GM12872 (cell line): ENCODE data around the gene MKI67.

ENCODE experiments used
- TF ChIP-seq, protein P1 (sequence below): IDR thresholded peaks from 3 replicates; pipeline ENCODE4 v1.5.1; 2011; ENCODE audit warnings: low read depth, mild to moderate bottlenecking, low read length, moderate library complexity; ENCODE audit not compliant: insufficient read depth

Gene MKI67

GRCh38 chr10:128101901-128102300 lies 24.3 kb downstream of the MKI67 start:
- TF ChIP-seq, protein P1, sequence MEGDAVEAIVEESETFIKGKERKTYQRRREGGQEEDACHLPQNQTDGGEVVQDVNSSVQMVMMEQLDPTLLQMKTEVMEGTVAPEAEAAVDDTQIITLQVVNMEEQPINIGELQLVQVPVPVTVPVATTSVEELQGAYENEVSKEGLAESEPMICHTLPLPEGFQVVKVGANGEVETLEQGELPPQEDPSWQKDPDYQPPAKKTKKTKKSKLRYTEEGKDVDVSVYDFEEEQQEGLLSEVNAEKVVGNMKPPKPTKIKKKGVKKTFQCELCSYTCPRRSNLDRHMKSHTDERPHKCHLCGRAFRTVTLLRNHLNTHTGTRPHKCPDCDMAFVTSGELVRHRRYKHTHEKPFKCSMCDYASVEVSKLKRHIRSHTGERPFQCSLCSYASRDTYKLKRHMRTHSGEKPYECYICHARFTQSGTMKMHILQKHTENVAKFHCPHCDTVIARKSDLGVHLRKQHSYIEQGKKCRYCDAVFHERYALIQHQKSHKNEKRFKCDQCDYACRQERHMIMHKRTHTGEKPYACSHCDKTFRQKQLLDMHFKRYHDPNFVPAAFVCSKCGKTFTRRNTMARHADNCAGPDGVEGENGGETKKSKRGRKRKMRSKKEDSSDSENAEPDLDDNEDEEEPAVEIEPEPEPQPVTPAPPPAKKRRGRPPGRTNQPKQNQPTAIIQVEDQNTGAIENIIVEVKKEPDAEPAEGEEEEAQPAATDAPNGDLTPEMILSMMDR = no peak

DNA sequence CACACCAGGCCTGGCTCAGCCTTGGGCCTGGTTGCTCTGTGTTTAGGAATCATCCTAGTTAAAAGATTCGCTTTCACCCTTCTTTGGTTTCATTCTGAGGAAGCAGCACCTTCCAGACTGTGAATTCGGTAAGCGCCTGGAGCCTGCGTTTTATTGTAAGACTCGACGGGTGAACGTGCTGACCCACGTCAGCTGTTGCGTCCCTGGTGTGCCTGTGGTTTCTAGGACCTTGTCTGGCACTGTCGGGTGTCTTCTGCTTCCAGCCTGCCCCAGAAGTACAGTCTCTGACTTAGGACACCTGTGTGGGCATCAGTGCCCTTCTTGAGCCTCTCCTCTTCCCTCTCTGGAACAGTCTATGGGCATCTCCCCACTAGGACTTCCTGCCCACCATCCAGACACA lies 26.3 kb downstream of the MKI67 start:
- TF ChIP-seq, protein P1 = no peak

GRCh38 chr10:128098631-128099030 lies 27.6 kb downstream of the MKI67 start:
- TF ChIP-seq, protein P1 = no peak

GRCh38 chr10:128097783-128098182 lies 28.4 kb downstream of the MKI67 start:
- TF ChIP-seq, protein P1 = no peak

DNA sequence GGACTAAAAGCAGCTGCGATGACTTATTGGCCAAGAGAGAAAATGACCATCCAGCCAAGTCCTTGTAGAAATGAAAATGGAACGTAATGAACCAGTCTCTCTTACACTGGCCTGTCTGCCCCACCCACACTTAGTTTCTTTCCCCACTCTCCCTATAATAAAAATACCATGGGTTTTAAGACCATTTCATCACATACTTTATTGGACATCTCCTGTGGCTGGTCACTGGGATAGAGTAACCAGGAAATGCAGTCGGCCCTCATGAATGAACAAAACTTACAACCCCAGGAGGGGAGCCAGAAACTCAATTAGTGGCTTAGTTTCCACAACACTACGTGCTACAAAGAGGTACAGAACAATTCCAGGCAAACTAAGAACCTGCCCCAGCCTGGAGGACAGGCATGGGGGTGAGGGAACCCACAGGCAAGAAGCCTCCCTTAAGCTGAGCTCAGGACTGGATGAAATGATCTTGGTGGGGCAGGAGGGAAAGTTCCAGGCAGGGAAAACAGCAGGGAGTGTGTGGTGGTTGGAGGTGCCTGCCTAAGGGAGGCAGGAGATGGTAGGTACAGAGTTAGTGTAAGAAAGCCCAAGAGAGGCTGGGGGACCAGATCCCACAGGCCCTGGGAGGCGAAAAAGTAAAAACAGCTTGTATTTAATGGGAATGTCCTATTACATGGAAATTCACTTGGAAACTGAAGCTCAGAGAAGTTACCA lies 29.6 kb downstream of the MKI67 start:
- TF ChIP-seq, protein P1 = no peak

DNA sequence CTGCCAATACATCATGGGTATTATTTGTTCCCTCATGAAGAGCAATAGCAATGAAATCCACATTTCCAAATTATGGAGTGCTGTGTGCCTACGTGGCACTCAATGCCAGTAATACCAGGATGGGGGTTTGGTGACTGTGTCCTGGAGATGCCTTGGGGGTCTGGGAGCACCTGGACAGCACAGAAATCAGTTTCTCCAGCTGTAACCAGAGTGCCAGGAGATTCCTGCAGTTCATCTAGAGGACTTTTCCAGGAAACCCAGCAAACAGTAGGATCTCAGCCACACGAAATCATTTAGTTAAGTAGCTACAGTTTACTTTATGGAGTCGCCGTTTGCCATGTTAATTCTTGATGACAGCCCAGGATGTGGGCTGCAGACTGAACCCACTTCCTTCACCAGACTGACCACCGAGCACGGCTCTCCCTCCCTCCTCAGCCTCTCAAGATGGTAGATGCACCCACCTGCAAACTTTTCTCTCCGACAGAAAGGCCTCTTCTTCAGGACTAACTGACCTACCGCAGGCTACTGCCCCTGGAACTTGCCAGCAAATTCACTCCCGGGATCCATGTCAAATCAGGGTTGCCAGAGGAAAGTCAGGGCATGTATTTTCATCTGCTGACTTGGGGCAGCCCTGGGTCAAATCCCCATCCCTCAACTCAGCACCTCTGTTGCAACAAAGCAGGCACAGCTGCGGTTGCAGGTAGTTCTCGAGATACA lies 30.3 kb downstream of the MKI67 start:
- TF ChIP-seq, protein P1 = no peak

- TF ChIP-seq, protein P1 = no peak
Measured at GRCh38 chr10:128095027-128095752, 31.0 kb downstream of the MKI67 start.
